Kidney (tissue), 14 donors: Measurements from ENCODE around the gene SH3RF1. TPM values are rescaled to one million over a fixed set of nuclear protein-coding genes. Genes with fewer than 3 reads are reported as not detected.

ENCODE experiments used
- DNase-seq, 5 donors: peaks; one replicate each; pipeline ENCODE4 v3.0.0-alpha.2; 2013 to 2020
- FAIRE-seq: peaks from 2 replicates; lab custom pipeline; 2012; peaks lifted over from hg19 to GRCh38; lab: Jason Lieb, UNC
- H3K27ac ChIP-seq, 2 donors: one replicate each; pipeline ENCODE4 v1.7.0; 2013; ENCODE audit warnings: low read depth in 2 of 2, low read length in 2 of 2, inconsistent platforms in 1 of 2
- H3K27me3 ChIP-seq: one replicate; pipeline ENCODE4 v1.7.1; 2013; ENCODE audit warnings: low read length, inconsistent platforms; ENCODE audit not compliant: control insufficient read depth, insufficient read depth
- H3K36me3 ChIP-seq, 3 donors: one replicate each; pipeline versions ENCODE4 v1.7.0 to v1.7.1; 2013; ENCODE audit warnings: low read length in 3 of 3, control low read depth in 1 of 3, inconsistent platforms in 1 of 3; ENCODE audit not compliant: insufficient read depth in 3 of 3, control insufficient read depth in 2 of 3
- H3K4me1 ChIP-seq, 3 donors: one replicate each; pipeline versions ENCODE4 v1.7.0 to v1.7.1; 2013; ENCODE audit warnings: low read length in 3 of 3, inconsistent platforms in 1 of 3, low read depth in 1 of 3; ENCODE audit not compliant: control insufficient read depth in 2 of 3, insufficient read depth in 2 of 3
- H3K4me3 ChIP-seq, 3 donors: one replicate each; pipeline versions ENCODE4 v1.7.0 to v1.8.1; 2013; ENCODE audit warnings: low read length in 3 of 3, control low read depth in 1 of 3, inconsistent platforms in 1 of 3
- H3K9ac ChIP-seq, 3 donors: one replicate each; pipeline versions ENCODE4 v1.7.0 to v1.7.1; 2013; ENCODE audit warnings: low read length in 3 of 3, control low read depth in 1 of 3, inconsistent platforms in 1 of 3
- H3K9me3 ChIP-seq, 3 donors: one replicate each; pipeline versions ENCODE4 v1.7.0 to v1.7.1; 2013; ENCODE audit warnings: low read length in 3 of 3, control low read depth in 1 of 3, inconsistent platforms in 1 of 3; ENCODE audit not compliant: control insufficient read depth in 2 of 3, insufficient read depth in 1 of 3
- CTCF ChIP-seq: IDR thresholded peaks from 3 replicates; pipeline ENCODE4 v1.5.1; 2012; ENCODE audit warnings: mild to moderate bottlenecking, moderate library complexity, borderline replicate concordance; ENCODE audit not compliant: insufficient read depth; ENCODE audit errors: extremely low read depth
- intact Hi-C: fragments of 100-400 bp; cut with DNase I; formaldehyde crosslinking; loops from one replicate; pipeline ENCODE4 v1.11.1; 2022
- polyA plus RNA-seq: library from polyadenylated mRNA; stranded (reverse); fragments of 350-450 nt; fragmentation: Illumina TruSeq; extraction: RNeasy Lipid Tissue Mini Kit (QIAGEN cat#74804); gene quantifications from one replicate; pipeline ENCODE4 v1.2.3, GENCODE V29; 2014; ENCODE audit warnings: low read depth, low replicate concordance; ENCODE audit not compliant: insufficient read depth
- total RNA-seq: library from RNA; stranded (reverse); fragmentation: NEBNext Ultra II Directional; extraction: Animal tissue kit (Norgen Biotek cat#: 25700); gene quantifications from one replicate; pipeline ENCODE4 v1.2.1, GENCODE V29; 2021
- donor health status: control.
- donor health status: control.
- donor health status: control.
- donor health status: control.
- donor health status: control.
- donor health status: DM: yes; HTN: yes; CAD: no.
- donor health status: Normal renal cell carcinoma (clear cell type).

The SH3RF1 gene
- total and polyA plus RNA-seq, 2 donors from 2014 or later: 8.2 to 35.7 TPM

GRCh38 chr4:169241464-169241863 lies 29.3 kb downstream of the SH3RF1 start:
- Histone ChIP-seq H3K4me3 (no peak overlapping the region), H3K9ac (no peak overlapping the region), H3K27ac (no peak overlapping the region), H3K9me3 (no peaks in the 10 kb centered on the region), H3K27me3 (no peaks in the 10 kb centered on the region), H3K36me3 (no peaks in the 10 kb centered on the region), H3K4me1 (peaks cover 0 to 13% (median 12%) of the 10 kb centered on the region in 3 donors)
- FAIRE-seq: no peak
- DNase-seq: no peak
- no peak for TF ChIP-seq CTCF
- intact Hi-C loops: no loop called here

GRCh38 chr4:169239221-169239905 lies 31.4 kb downstream of the SH3RF1 start:
- intact Hi-C loops: no loop called here
- H3K4me1 ChIP-seq: peaks cover 0 to 15% (median 10%) of the 10 kb centered on the region in 3 donors

GRCh38 chr4:169238445-169238844 lies 32.3 kb downstream of the SH3RF1 start:
- H3K4me1 ChIP-seq: peaks cover 0 to 11% (median 10%) of the 10 kb centered on the region in 3 donors
- H3K27me3 ChIP-seq: no peaks in the 10 kb centered on the region
- H3K4me3 ChIP-seq: no peak overlapping the region
- DNase-seq (no peak), FAIRE-seq (no peak)
- H3K9me3 ChIP-seq: no peaks in the 10 kb centered on the region
- H3K27ac ChIP-seq: peak overlapping the region in 1 of 2 donors; percentile 12
- H3K36me3 ChIP-seq: no peaks in the 10 kb centered on the region
- H3K9ac ChIP-seq: no peak overlapping the region
- intact Hi-C loops: no loop called here
- no peak for TF ChIP-seq CTCF

More at GRCh38 chr4:169239221-169239905, 31.4 kb downstream of the SH3RF1 start:
- Histone ChIP-seq H3K27me3 (no peaks in the 10 kb centered on the region), H3K4me3 (no peak overlapping the region), H3K36me3 (no peaks in the 10 kb centered on the region), H3K9ac (no peak overlapping the region), H3K9me3 (no peaks in the 10 kb centered on the region), H3K27ac (no peak overlapping the region)
- no peak for TF ChIP-seq CTCF
- no peak for DNase-seq
- no peak for FAIRE-seq
